Measurements from ENCODE around the gene TSPAN16. TPM values are rescaled to one million over a fixed set of nuclear protein-coding genes. Genes with fewer than 3 reads are reported as not detected.

The TSPAN16 gene
- total and polyA plus RNA-seq, 2 of the 13 experiments (the other 11 are each of a cell fraction or from before 2014, with no cell fraction given) = not detected

GRCh38 chr19:11338569-11339253, 42.8 kb downstream of the TSPAN16 start (continued):
- TF ChIP-seq LBX2 (CRISPR knock-in tag; IDR thresholded peaks at IDR 0.05; ENCODE audit: borderline replicate concordance) (no peak), KLF16 (CRISPR knock-in tag; IDR thresholded peaks at IDR 0.05) (no peak), POLR2A (IDR thresholded peaks at IDR 0.05; ENCODE audit: insufficient read depth in 1 of 2, low read depth in 2 of 2, low read length in 2 of 2) (no peak)

- DNase-seq (ENCODE audit: low spot score) = peak; percentile 71
- TF ChIP-seq ZMYM2 (CRISPR knock-in tag; IDR thresholded peaks at IDR 0.05) (no peak), KDM1A (CRISPR knock-in tag; IDR thresholded peaks at IDR 0.05) (no peak), ZNF333 (CRISPR knock-in tag; IDR thresholded peaks at IDR 0.05; ENCODE audit: borderline replicate concordance) (0 out of 2 replicates have a peak, but pooled peaks have one; percentile 20), THAP11 (CRISPR knock-in tag; IDR thresholded peaks at IDR 0.05) (no peak; the same call in 1 of the 2 replicates), ZNF576 (CRISPR knock-in tag; IDR thresholded peaks at IDR 0.05) (no peak), FOXA3 (CRISPR knock-in tag; IDR thresholded peaks at IDR 0.05) (0 out of 2 replicates have a peak, but pooled peaks have one; percentile 8), NRL (CRISPR knock-in tag; IDR thresholded peaks at IDR 0.05; ENCODE audit: borderline replicate concordance) (0 out of 2 replicates have a peak, but pooled peaks have one; percentile 12), RBFOX2 (IDR thresholded peaks at IDR 0.05; ENCODE audit: low read depth, low read length) (peak; percentile 56), NFKB2 (CRISPR knock-in tag; IDR thresholded peaks at IDR 0.05; ENCODE audit: borderline replicate concordance) (no peak), ZNF414 (CRISPR knock-in tag; IDR thresholded peaks at IDR 0.05) (no peak), HMGXB3 (CRISPR knock-in tag; IDR thresholded peaks at IDR 0.05; ENCODE audit: borderline replicate concordance) (no peak), CHD2 (IDR thresholded peaks at IDR 0.05; ENCODE audit: low read depth, low read length) (no peak)
Measured at GRCh38 chr19:11339254-11340098, 43.5 kb downstream of the TSPAN16 start, which contains the start of gene RAB3D. TSS of gene RAB3D (minus strand) at chr19:11339657. CDS start at chr19:11337399, 2,258 bp downstream.

More at GRCh38 chr19:11339254-11340098, 43.5 kb downstream of the TSPAN16 start, which contains the start of gene RAB3D:
- no peaks in the 10 kb centered on the region for H3K9me3 ChIP-seq (ENCODE audit: low read length)
- peaks cover 0 to 2% of the 10 kb centered on the region in 2 experiments; a peak in 1 of 5 replicates for H3K36me3 ChIP-seq (replicated peaks in 1 of 2; ENCODE audit: control insufficient read depth in 1 of 2, insufficient read depth in 2 of 2, low read length in 2 of 2)
- peaks cover 35% of the 10 kb centered on the region for H3K4me1 ChIP-seq (ENCODE audit: insufficient read depth, low read length)
- ChIA-PET POLR2A (interaction anchor here (0.8 to 2.7 kb wide), 4 partner anchors 15 to 102 kb away, joined by 3 to 17 read pairs (median 4); partner anchors contain the start of gene SWSAP1), CTCF (ENCODE audit: low intra/inter-chr PET ratio, low total read pairs) (no interaction called here)
- FAIRE-seq = peak; percentile 67
- H3K27ac ChIP-seq (ENCODE audit: extremely low read length, insufficient read depth, low read length) = no peak within 1 kb of the TSS
- in situ Hi-C loops (cut with HindIII; ENCODE audit: extremely low pct_ligation_motif_present, low pct_unique_long_range_greater_than_20kb) = no loop called here
- H3K79me2 ChIP-seq (ENCODE audit: insufficient read depth, low read length) = no peaks in the 10 kb centered on the region
- WGBS (ENCODE audit: low lambda C conversion rate) = 22% methylated on average over 17 of the region's 53 CpGs
- H3K9ac ChIP-seq (ENCODE audit: insufficient read depth, low read depth, low read length) = peak within 1 kb of the TSS; percentile 61; the same call in 1 of the 2 replicates
- no TSS peak for BruUV-seq (replicated peaks)
- intact Hi-C loops (cut with micrococcal nuclease; ENCODE audit: unreplicated experiment) = no loop called here
- peak within 1 kb of the TSS; percentile 67 to 81 (median 81) for H3K4me3 ChIP-seq (replicated peaks in 1 of 3; ENCODE audit: insufficient read depth in 1 of 3, low read depth in 2 of 3, low read length in 3 of 3)
- peak within 1 kb of the TSS; percentile 97 for H3K4me2 ChIP-seq (ENCODE audit: low read depth, low read length)
- no peaks in the 10 kb centered on the region for H3K27me3 ChIP-seq (ENCODE audit: control insufficient read depth in 1 of 2, insufficient read depth in 2 of 2, low read length in 2 of 2)
- peak; percentile 86 for ATAC-seq
- H4K20me1 ChIP-seq (ENCODE audit: insufficient read depth, low read length) = no peaks in the 10 kb centered on the region
- peak within 1 kb of the TSS; percentile 80 for H2AFZ ChIP-seq (ENCODE audit: low read length)
